ENCODE measurements around the gene EXOC6B.
A peak's percentile ranks its signal among the peaks of the same experiment; 100 is the strongest.

Gene EXOC6B

GRCh38 chr2:72153924-72154323 lies 671.9 kb downstream of the EXOC6B start:
- H3K27ac ChIP-seq (ENCODE audit: low read depth, low read length, severe bottlenecking), result no peak overlapping the region
- 90% methylated on average over 4 to 5 of the region's 5 CpGs for WGBS, 2 experiments (ENCODE audit: insufficient coverage in 2 of 2)
- H3K36me3 ChIP-seq (ENCODE audit: control insufficient read depth, insufficient read depth, low read length), result no peaks in the 10 kb centered on the region

GRCh38 chr2:72153026-72153791 lies 672.6 kb downstream of the EXOC6B start:
- Histone ChIP-seq H3K4me1 (ENCODE audit: control insufficient read depth, insufficient read depth, low read length, poor library complexity, severe bottlenecking) (no peaks in the 10 kb centered on the region), H3K9me3 (ENCODE audit: control insufficient read depth, low read length) (no peaks in the 10 kb centered on the region), H3K4me3 (ENCODE audit: extremely low read depth, insufficient read depth, low read length, poor library complexity, severe bottlenecking) (no peak overlapping the region), H3K36me3 (ENCODE audit: control insufficient read depth, insufficient read depth, low read length) (no peaks in the 10 kb centered on the region), H3K27ac (ENCODE audit: low read depth, low read length, severe bottlenecking) (no peak overlapping the region)
- 79 to 93% methylated on average over 8 to 11 of the region's 18 CpGs for WGBS, 2 experiments (ENCODE audit: insufficient coverage in 2 of 2)

More at GRCh38 chr2:72153924-72154323, 671.9 kb downstream of the EXOC6B start:
- Histone ChIP-seq H3K4me3 (ENCODE audit: extremely low read depth, insufficient read depth, low read length, poor library complexity, severe bottlenecking) (no peak overlapping the region), H3K4me1 (ENCODE audit: control insufficient read depth, insufficient read depth, low read length, poor library complexity, severe bottlenecking) (no peaks in the 10 kb centered on the region), H3K9me3 (ENCODE audit: control insufficient read depth, low read length) (no peaks in the 10 kb centered on the region)

- no peak overlapping the region for H3K4me3 ChIP-seq (ENCODE audit: extremely low read depth, insufficient read depth, low read length, poor library complexity, severe bottlenecking)
- H3K27ac ChIP-seq (ENCODE audit: low read depth, low read length, severe bottlenecking), result no peak overlapping the region
- peaks cover 10% of the 10 kb centered on the region for H3K9me3 ChIP-seq (ENCODE audit: control insufficient read depth, low read length)
- H3K36me3 ChIP-seq (ENCODE audit: control insufficient read depth, insufficient read depth, low read length), result no peaks in the 10 kb centered on the region
- no peaks in the 10 kb centered on the region for H3K4me1 ChIP-seq (ENCODE audit: control insufficient read depth, insufficient read depth, low read length, poor library complexity, severe bottlenecking)
- no CpG with 5 or more reads among the region's 2 CpGs for WGBS, 2 experiments (ENCODE audit: insufficient coverage in 2 of 2)
These were observed 674.9 kb downstream of the EXOC6B start for GRCh38 chr2:72150861-72151356.

GRCh38 chr2:72150157-72150860 lies 675.5 kb downstream of the EXOC6B start:
- H3K36me3 ChIP-seq (ENCODE audit: control insufficient read depth, insufficient read depth, low read length), result no peaks in the 10 kb centered on the region
- H3K4me3 ChIP-seq (ENCODE audit: extremely low read depth, insufficient read depth, low read length, poor library complexity, severe bottlenecking), result no peak overlapping the region
- 6 to 11% methylated on average over 19 to 22 of the region's 28 CpGs for WGBS, 2 experiments (ENCODE audit: insufficient coverage in 2 of 2)
- peaks cover 10% of the 10 kb centered on the region for H3K9me3 ChIP-seq (ENCODE audit: control insufficient read depth, low read length)
- H3K4me1 ChIP-seq (ENCODE audit: control insufficient read depth, insufficient read depth, low read length, poor library complexity, severe bottlenecking), result no peaks in the 10 kb centered on the region
- no peak overlapping the region for H3K27ac ChIP-seq (ENCODE audit: low read depth, low read length, severe bottlenecking)

GRCh38 chr2:72149556-72150156 lies 676.2 kb downstream of the EXOC6B start:
- Histone ChIP-seq H3K4me3 (ENCODE audit: extremely low read depth, insufficient read depth, low read length, poor library complexity, severe bottlenecking) (peak overlapping the region; percentile 22), H3K9me3 (ENCODE audit: control insufficient read depth, low read length) (peaks cover 10% of the 10 kb centered on the region), H3K27ac (ENCODE audit: low read depth, low read length, severe bottlenecking) (no peak overlapping the region), H3K4me1 (ENCODE audit: control insufficient read depth, insufficient read depth, low read length, poor library complexity, severe bottlenecking) (peaks cover 4% of the 10 kb centered on the region), H3K36me3 (ENCODE audit: control insufficient read depth, insufficient read depth, low read length) (no peaks in the 10 kb centered on the region)
- WGBS, 2 experiments (ENCODE audit: insufficient coverage in 2 of 2), result 3 to 6% methylated on average over 39 to 41 of the region's 45 CpGs

- no peaks in the 10 kb centered on the region for H3K36me3 ChIP-seq (ENCODE audit: control insufficient read depth, insufficient read depth, low read length)
- H3K4me3 ChIP-seq (ENCODE audit: extremely low read depth, insufficient read depth, low read length, poor library complexity, severe bottlenecking), result peak overlapping the region; percentile 22
- peaks cover 5% of the 10 kb centered on the region for H3K4me1 ChIP-seq (ENCODE audit: control insufficient read depth, insufficient read depth, low read length, poor library complexity, severe bottlenecking)
- peaks cover 10% of the 10 kb centered on the region for H3K9me3 ChIP-seq (ENCODE audit: control insufficient read depth, low read length)
- no peak overlapping the region for H3K27ac ChIP-seq (ENCODE audit: low read depth, low read length, severe bottlenecking)
- 0 to 1% methylated on average over 23 to 30 of the region's 65 CpGs for WGBS, 2 experiments (ENCODE audit: insufficient coverage in 2 of 2)
These were observed 676.8 kb downstream of the EXOC6B start for GRCh38 chr2:72148837-72149555.

GRCh38 chr2:72148003-72148836 lies 677.6 kb downstream of the EXOC6B start:
- WGBS, 2 experiments (ENCODE audit: insufficient coverage in 2 of 2), result 1 to 2% methylated on average over 15 to 23 of the region's 68 CpGs

GRCh38 chr2:72147303-72147971 lies 678.4 kb downstream of the EXOC6B start, which contains the start of gene CYP26B1:
Gene CYP26B1 (minus strand): TSS chr2:72147862. CDS start chr2:72147834, 28 bp downstream.
- H3K4me3 ChIP-seq (ENCODE audit: extremely low read depth, insufficient read depth, low read length, poor library complexity, severe bottlenecking), result peak within 1 kb of the TSS; percentile 25
- peaks cover 10% of the 10 kb centered on the region for H3K9me3 ChIP-seq (ENCODE audit: control insufficient read depth, low read length)
- no peak within 1 kb of the TSS for H3K27ac ChIP-seq (ENCODE audit: low read depth, low read length, severe bottlenecking)
- WGBS, 2 experiments (ENCODE audit: insufficient coverage in 2 of 2), result 1% methylated on average over 26 to 43 of the region's 69 CpGs
- peaks cover 12% of the 10 kb centered on the region for H3K4me1 ChIP-seq (ENCODE audit: control insufficient read depth, insufficient read depth, low read length, poor library complexity, severe bottlenecking)
- H3K36me3 ChIP-seq (ENCODE audit: control insufficient read depth, insufficient read depth, low read length), result no peaks in the 10 kb centered on the region

More at GRCh38 chr2:72148003-72148836, 677.6 kb downstream of the EXOC6B start:
- H3K4me1 ChIP-seq (ENCODE audit: control insufficient read depth, insufficient read depth, low read length, poor library complexity, severe bottlenecking), result peaks cover 12% of the 10 kb centered on the region
- peaks cover 10% of the 10 kb centered on the region for H3K9me3 ChIP-seq (ENCODE audit: control insufficient read depth, low read length)
- H3K27ac ChIP-seq (ENCODE audit: low read depth, low read length, severe bottlenecking), result no peak overlapping the region
- H3K4me3 ChIP-seq (ENCODE audit: extremely low read depth, insufficient read depth, low read length, poor library complexity, severe bottlenecking), result peak overlapping the region; percentile 25
- no peaks in the 10 kb centered on the region for H3K36me3 ChIP-seq (ENCODE audit: control insufficient read depth, insufficient read depth, low read length)

Measured in mesodermal cell (in vitro differentiated cells).